Measurements from ENCODE around the gene HDAC4. TPM values are rescaled to one million over a fixed set of nuclear protein-coding genes. Genes with fewer than 3 reads are reported as not detected.

The HDAC4 gene
- total RNA-seq, 4 donors from 2014 or later = 24.8 to 82.9 (median 41.3) TPM

GRCh38 chr2:239092571-239093294, 308.1 kb downstream of the HDAC4 start:
- TF ChIP-seq, protein P1, sequence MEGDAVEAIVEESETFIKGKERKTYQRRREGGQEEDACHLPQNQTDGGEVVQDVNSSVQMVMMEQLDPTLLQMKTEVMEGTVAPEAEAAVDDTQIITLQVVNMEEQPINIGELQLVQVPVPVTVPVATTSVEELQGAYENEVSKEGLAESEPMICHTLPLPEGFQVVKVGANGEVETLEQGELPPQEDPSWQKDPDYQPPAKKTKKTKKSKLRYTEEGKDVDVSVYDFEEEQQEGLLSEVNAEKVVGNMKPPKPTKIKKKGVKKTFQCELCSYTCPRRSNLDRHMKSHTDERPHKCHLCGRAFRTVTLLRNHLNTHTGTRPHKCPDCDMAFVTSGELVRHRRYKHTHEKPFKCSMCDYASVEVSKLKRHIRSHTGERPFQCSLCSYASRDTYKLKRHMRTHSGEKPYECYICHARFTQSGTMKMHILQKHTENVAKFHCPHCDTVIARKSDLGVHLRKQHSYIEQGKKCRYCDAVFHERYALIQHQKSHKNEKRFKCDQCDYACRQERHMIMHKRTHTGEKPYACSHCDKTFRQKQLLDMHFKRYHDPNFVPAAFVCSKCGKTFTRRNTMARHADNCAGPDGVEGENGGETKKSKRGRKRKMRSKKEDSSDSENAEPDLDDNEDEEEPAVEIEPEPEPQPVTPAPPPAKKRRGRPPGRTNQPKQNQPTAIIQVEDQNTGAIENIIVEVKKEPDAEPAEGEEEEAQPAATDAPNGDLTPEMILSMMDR (IDR thresholded peaks at IDR 0.05; ENCODE audit: low read depth) = no peak

DNA sequence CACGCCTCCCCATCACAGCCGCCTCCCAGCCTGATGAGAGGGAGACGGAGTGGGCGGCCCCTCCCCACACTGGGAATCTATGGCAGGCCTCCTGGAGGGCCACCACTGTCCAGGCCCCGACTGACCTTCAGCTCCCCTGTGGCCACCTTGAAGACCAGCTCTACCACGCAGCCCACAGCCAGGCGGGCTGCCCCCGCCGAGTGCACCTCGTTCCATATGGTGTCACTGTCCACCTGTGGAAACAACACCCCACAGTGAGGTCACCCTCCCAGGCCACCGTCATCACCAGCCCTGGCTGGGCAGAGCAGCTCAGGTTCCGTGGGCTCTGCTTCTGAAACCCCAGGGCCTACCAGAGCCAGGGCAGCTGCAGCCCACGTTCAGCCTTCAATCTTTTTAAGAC, 310.9 kb downstream of the HDAC4 start:
- TF ChIP-seq, protein P1 (IDR thresholded peaks at IDR 0.05; ENCODE audit: low read depth) = no peak

DNA sequence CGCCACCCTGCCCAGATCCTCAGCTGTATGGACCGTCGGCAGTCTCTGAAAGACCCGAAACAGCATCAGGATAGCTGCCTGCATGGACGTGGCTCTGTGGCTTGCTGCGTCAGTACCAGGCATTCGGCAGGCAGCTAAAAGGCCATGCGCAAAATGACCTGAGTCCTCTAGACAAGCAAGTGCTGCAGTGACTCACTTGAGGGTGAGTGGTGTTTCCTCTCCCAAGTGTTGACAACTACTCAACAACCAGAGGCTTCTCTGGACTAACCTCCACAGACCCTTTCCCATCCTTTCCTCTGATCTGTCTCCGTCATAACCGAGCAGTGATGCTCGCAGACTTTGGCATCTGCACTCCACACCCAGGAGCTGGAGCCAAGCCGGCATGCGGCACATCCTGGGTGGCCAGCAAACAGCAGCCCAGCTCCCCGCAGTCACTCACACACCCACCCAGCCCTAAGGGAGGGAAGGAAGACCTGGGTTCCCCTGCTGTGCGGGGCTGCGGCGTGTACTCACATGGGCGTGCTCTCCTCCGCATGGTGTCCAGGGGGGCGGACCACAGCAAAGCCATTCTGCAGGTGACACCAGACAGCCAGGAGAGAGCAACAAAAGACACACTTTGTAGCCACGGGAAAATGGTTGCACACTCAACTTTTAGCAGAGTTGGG, 313.6 kb downstream of the HDAC4 start:
- TF ChIP-seq, protein P1 (IDR thresholded peaks at IDR 0.05; ENCODE audit: low read depth) = no peak

DNA sequence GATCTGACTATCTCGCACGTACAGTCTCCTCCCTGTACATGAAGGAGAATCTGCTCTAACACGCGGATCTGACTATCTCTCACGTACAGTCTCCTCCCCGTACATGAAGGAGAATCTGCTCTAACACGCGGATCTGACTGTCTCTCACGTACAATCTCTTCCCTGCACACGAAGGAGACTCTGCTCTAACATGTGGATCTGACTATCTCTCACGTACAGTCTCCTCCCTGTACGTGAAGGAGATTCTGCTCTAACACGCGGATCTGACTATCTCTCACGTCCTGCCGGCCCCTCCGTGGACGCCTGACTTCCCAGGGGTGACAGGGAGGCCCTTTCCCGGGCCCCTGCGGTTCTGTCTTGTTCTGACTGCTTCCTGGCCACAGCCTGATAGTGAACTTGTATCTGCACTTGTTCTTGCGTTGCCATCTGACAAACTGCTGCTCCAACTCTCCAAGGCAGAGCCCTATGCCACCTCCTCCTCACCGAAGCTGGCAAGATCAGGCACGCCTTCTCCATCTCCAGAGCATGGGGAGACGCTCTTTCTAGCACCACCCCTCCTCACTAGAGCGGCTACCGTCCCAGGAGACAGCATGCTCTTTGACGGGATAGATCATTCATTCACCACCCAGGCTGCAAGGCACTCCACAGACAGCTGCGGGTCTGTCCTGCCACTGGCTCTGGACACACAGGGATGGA, 314.3 kb downstream of the HDAC4 start:
- TF ChIP-seq, protein P1 (IDR thresholded peaks at IDR 0.05; ENCODE audit: low read depth) = no peak

DNA sequence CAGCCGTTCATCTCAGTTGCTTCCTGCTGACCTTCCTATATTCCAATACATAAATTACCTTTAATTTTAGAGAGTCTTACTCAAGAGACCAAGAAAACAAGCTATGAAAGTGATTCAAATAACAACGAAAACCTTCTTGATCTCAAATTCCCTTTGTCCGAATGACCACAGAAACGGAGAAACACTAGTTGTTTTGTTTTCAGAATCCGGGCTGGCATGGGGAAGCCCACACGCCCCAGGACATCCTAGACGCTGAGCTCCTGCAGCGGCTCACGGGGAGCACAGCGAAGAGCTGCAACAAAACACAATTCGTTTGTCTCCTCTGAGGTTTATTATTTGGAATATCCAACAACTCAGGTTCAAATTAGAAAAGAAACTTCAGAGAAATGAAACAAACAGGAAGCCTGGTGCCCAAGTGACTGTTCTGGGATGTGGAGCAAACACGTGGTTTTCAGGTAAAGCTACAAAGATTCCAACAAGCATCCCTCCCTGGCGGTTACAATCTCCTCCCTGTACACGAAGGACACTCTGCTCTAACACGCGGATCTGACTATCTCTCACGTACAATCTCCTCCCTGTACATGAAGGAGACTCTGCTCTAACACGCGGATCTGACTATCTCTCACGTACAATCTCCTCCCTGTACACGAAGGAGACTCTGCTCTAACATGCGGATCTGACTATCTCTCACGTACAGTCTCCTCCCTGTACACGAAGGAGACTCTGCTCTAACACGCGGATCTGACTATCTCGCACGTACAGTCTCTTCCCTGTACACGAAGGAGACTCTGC, 315.4 kb downstream of the HDAC4 start:
- TF ChIP-seq, protein P1 (IDR thresholded peaks at IDR 0.05; ENCODE audit: low read depth) = no peak

DNA sequence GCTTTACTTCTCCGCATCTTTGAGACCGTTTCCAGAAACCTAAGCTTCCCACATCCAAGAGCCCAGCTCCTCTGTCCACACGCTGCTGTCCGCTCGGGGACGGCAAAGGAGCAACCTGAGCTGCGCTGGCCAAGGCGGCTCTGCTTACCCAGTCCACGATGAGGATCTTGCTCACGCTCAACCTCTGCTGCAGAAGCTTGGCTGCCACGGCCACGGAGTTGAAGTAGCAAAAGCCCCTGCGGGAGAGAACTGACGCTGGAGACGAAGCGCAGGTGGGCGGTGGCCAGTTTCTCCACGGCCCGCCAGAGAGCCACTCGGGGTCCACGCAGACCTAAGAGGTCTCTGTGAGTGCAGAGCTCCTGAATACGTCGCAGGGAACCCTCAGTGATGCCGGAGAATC, 316.8 kb downstream of the HDAC4 start:
- TF ChIP-seq, protein P1 (IDR thresholded peaks at IDR 0.05; ENCODE audit: low read depth) = no peak

All from subcutaneous adipose tissue (tissue), 4 donors.